ENCODE measurements around the gene PHACTR1. TPM values are rescaled to one million over a fixed set of nuclear protein-coding genes. Genes with fewer than 3 reads are reported as not detected.

The PHACTR1 gene
- total RNA-seq, 1 experiment from 2014 or later, result 5.2 TPM

DNA sequence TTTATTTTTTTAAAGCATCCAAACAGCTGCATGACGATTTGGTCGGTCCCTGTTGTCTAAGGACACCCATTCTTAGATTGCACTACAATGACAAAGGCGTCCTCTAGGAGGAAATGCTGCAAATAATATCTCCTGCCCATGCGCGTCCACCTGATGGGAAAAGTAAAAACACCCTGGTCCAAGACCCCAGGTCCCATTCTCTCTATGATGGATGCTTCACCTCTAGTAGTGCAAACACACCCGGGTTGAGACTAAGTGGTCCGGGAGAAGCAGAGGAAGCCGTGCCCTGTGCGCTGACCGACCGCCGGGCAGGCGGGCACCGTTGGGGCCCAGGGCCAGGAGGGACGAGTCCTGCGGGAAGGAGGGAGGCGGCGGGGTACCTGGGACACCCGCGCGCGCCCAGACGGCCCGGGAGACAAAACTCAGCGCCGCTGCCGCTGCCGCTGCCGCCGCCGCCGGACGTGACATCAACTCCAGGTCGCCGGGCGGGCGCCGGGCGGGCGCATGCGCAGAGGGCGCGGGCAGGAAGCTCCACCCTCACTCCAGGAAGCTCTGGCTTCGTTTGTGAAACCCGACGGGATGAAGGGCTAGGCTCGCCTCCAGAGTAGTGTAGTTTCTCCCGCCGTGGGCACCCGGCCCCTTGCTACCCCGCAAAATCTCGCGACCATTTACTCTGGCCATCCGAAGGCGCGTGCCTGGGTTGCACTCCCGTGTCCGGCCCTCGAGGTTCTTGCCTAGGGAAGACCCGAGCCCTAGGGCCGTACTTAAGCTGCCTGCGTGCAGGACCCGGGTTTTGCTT is 611.7 kb downstream of the PHACTR1 start, which contains the start of gene TBC1D7:
TSS of gene TBC1D7 (minus strand) at position 462 of the 799 bp plus-strand sequence. CDS start 1,639 bp downstream, outside the sequence.
- H3K9me2 ChIP-seq (replicated peaks; ENCODE audit: insufficient read depth, low read length), result no peaks in the 10 kb centered on the region
- H3K9ac ChIP-seq (ENCODE audit: low read length), result peak within 1 kb of the TSS; percentile 86
- peak within 1 kb of the TSS; percentile 98 for H3K4me2 ChIP-seq (ENCODE audit: low read depth, low read length, poor library complexity, severe bottlenecking)
- H3K27ac ChIP-seq (ENCODE audit: low read length), result peak within 1 kb of the TSS; percentile 34; the same call in 1 of the 2 replicates
- H3K36me3 ChIP-seq (ENCODE audit: insufficient read depth, low read length), result peaks cover 4% of the 10 kb centered on the region; the same call in 1 of the 2 replicates
- DNase-seq, result peak; percentile 95
- no peaks in the 10 kb centered on the region for H4K20me1 ChIP-seq (ENCODE audit: insufficient read depth, low read depth, low read length)
- no peaks in the 10 kb centered on the region for H3K27me3 ChIP-seq (ENCODE audit: low read length)
- no peaks in the 10 kb centered on the region for H3K9me3 ChIP-seq (ENCODE audit: low read length)
- peaks cover 21% of the 10 kb centered on the region for H3K79me2 ChIP-seq (ENCODE audit: low read length)
- peak within 1 kb of the TSS; percentile 99 for H3K4me3 ChIP-seq (ENCODE audit: low read length)
- H2AFZ ChIP-seq (ENCODE audit: low read length), result peak within 1 kb of the TSS; percentile 80
- peaks cover 24% of the 10 kb centered on the region for H3K4me1 ChIP-seq (ENCODE audit: low read length)

DNA sequence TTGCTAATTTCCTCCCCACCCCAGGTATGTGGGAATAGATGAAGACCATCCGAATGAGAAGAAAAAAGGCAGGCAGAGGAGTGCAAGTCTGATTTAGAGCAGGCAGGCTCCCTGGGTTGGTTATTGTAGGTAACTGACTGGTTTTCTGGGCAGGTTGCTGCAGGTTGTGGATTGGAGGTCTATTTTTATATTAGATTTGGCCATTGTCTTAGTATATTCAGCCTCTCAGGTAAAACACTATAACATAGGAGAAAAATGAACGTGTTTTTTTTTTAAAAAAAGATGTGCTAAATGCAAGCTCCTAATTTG is 612.3 kb downstream of the PHACTR1 start:
- no peak for DNase-seq
- Histone ChIP-seq H3K79me2 (ENCODE audit: low read length) (peaks cover 21% of the 10 kb centered on the region), H3K9me3 (ENCODE audit: low read length) (no peaks in the 10 kb centered on the region), H3K9ac (ENCODE audit: low read length) (peak overlapping the region; percentile 86), H3K27me3 (ENCODE audit: low read length) (no peaks in the 10 kb centered on the region), H2AFZ (ENCODE audit: low read length) (peak overlapping the region; percentile 72), H3K4me3 (ENCODE audit: low read length) (peak overlapping the region; percentile 99), H3K27ac (ENCODE audit: low read length) (no peak overlapping the region), H4K20me1 (ENCODE audit: insufficient read depth, low read depth, low read length) (no peaks in the 10 kb centered on the region), H3K4me2 (ENCODE audit: low read depth, low read length, poor library complexity, severe bottlenecking) (peak overlapping the region; percentile 98), H3K36me3 (ENCODE audit: insufficient read depth, low read length) (peaks cover 4% of the 10 kb centered on the region; the same call in 1 of the 2 replicates), H3K9me2 (replicated peaks; ENCODE audit: insufficient read depth, low read length) (no peaks in the 10 kb centered on the region), H3K4me1 (ENCODE audit: low read length) (peaks cover 24% of the 10 kb centered on the region)

- peak; percentile 79 for DNase-seq
- H3K4me2 ChIP-seq (ENCODE audit: low read depth, low read length, poor library complexity, severe bottlenecking), result no peak overlapping the region
- no peak overlapping the region for H3K9ac ChIP-seq (ENCODE audit: low read length)
These were observed 615.2 kb downstream of the PHACTR1 start for GRCh38 chr6:13331516-13332348.

DNA sequence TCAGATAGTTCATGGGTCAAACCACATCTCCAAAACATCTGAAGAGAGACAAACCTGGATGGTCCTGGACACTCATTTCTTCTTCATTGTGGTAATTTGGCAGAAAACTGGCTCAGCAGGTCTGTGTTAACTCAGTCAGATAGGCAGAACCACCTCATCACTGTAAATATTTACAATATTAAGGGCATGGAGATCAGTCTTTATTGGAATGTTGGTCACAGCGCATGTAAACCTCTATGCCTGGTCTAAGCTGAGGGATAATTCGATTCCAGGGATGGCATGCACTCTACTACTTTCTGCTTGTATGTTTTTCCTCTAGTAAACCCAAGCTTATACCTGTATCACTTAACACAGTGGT is 615.8 kb downstream of the PHACTR1 start:
- H3K9me3 ChIP-seq (ENCODE audit: low read length), result no peaks in the 10 kb centered on the region

More at GRCh38 chr6:13331516-13332348, 615.2 kb downstream of the PHACTR1 start:
- Histone ChIP-seq H3K4me3 (ENCODE audit: low read length) (no peak overlapping the region), H3K4me1 (ENCODE audit: low read length) (peaks cover 25% of the 10 kb centered on the region), H2AFZ (ENCODE audit: low read length) (no peak overlapping the region), H3K36me3 (ENCODE audit: insufficient read depth, low read length) (no peaks in the 10 kb centered on the region), H3K27ac (ENCODE audit: low read length) (no peak overlapping the region), H3K27me3 (ENCODE audit: low read length) (no peaks in the 10 kb centered on the region), H3K9me2 (replicated peaks; ENCODE audit: insufficient read depth, low read length) (no peaks in the 10 kb centered on the region), H4K20me1 (ENCODE audit: insufficient read depth, low read depth, low read length) (no peaks in the 10 kb centered on the region), H3K9me3 (ENCODE audit: low read length) (no peaks in the 10 kb centered on the region), H3K79me2 (ENCODE audit: low read length) (peaks cover 12% of the 10 kb centered on the region)

DNA sequence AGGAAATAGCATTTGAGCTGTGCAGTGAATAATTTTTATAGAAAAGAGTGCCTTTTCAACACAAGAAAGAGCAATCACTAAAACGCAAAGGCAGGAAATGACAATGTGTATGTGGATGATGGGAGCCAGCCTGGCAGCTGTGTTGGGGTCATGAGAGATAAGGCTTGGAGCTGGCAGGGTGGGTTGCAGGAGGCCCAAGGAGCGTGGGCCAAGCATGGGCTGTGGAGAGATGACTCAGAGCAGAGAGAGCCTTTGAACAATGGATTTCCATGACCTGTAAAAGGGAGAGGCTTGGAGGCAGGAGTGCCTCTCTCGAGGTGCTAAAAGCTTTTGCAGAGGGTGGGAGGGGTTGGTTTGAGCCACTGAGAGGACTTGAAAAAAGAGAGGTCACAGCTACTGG is 618.4 kb downstream of the PHACTR1 start:
- no peaks in the 10 kb centered on the region for H3K9me2 ChIP-seq (replicated peaks; ENCODE audit: insufficient read depth, low read length)
- no peaks in the 10 kb centered on the region for H3K9me3 ChIP-seq (ENCODE audit: low read length)
- H3K4me2 ChIP-seq (ENCODE audit: low read depth, low read length, poor library complexity, severe bottlenecking), result no peak overlapping the region
- no peak overlapping the region for H3K4me3 ChIP-seq (ENCODE audit: low read length)
- no peaks in the 10 kb centered on the region for H3K36me3 ChIP-seq (ENCODE audit: insufficient read depth, low read length)
- H3K27ac ChIP-seq (ENCODE audit: low read length), result no peak overlapping the region
- H3K27me3 ChIP-seq (ENCODE audit: low read length), result no peaks in the 10 kb centered on the region
- DNase-seq, result no peak
- peaks cover 16% of the 10 kb centered on the region for H3K4me1 ChIP-seq (ENCODE audit: low read length)
- no peak overlapping the region for H2AFZ ChIP-seq (ENCODE audit: low read length)
- no peak overlapping the region for H3K9ac ChIP-seq (ENCODE audit: low read length)
- H4K20me1 ChIP-seq (ENCODE audit: insufficient read depth, low read depth, low read length), result no peaks in the 10 kb centered on the region
- H3K79me2 ChIP-seq (ENCODE audit: low read length), result no peaks in the 10 kb centered on the region

More for the DNA sequence above, 615.8 kb downstream of the PHACTR1 start:
- H3K4me2 ChIP-seq (ENCODE audit: low read depth, low read length, poor library complexity, severe bottlenecking), result no peak overlapping the region
- peaks cover 19% of the 10 kb centered on the region for H3K4me1 ChIP-seq (ENCODE audit: low read length)
- H3K9ac ChIP-seq (ENCODE audit: low read length), result no peak overlapping the region
- no peaks in the 10 kb centered on the region for H3K36me3 ChIP-seq (ENCODE audit: insufficient read depth, low read length)
- H4K20me1 ChIP-seq (ENCODE audit: insufficient read depth, low read depth, low read length), result no peaks in the 10 kb centered on the region
- H3K27me3 ChIP-seq (ENCODE audit: low read length), result no peaks in the 10 kb centered on the region
- H2AFZ ChIP-seq (ENCODE audit: low read length), result no peak overlapping the region
- no peak for DNase-seq
- H3K79me2 ChIP-seq (ENCODE audit: low read length), result peaks cover 6% of the 10 kb centered on the region
- no peak overlapping the region for H3K27ac ChIP-seq (ENCODE audit: low read length)
- H3K9me2 ChIP-seq (replicated peaks; ENCODE audit: insufficient read depth, low read length), result no peaks in the 10 kb centered on the region
- no peak overlapping the region for H3K4me3 ChIP-seq (ENCODE audit: low read length)

GRCh38 chr6:13336553-13336952 is 620.0 kb downstream of the PHACTR1 start:
- no peaks in the 10 kb centered on the region for H3K9me3 ChIP-seq (ENCODE audit: low read length)
- H3K9me2 ChIP-seq (replicated peaks; ENCODE audit: insufficient read depth, low read length), result no peaks in the 10 kb centered on the region
- H3K4me3 ChIP-seq (ENCODE audit: low read length), result no peak overlapping the region
- H3K4me2 ChIP-seq (ENCODE audit: low read depth, low read length, poor library complexity, severe bottlenecking), result no peak overlapping the region
- no peak overlapping the region for H3K27ac ChIP-seq (ENCODE audit: low read length)
- no peaks in the 10 kb centered on the region for H3K79me2 ChIP-seq (ENCODE audit: low read length)
- H4K20me1 ChIP-seq (ENCODE audit: insufficient read depth, low read depth, low read length), result no peaks in the 10 kb centered on the region
- H3K4me1 ChIP-seq (ENCODE audit: low read length), result peaks cover 27% of the 10 kb centered on the region
- peak; percentile 89 for DNase-seq
- H3K27me3 ChIP-seq (ENCODE audit: low read length), result no peaks in the 10 kb centered on the region
- no peak overlapping the region for H3K9ac ChIP-seq (ENCODE audit: low read length)
- 0 out of 2 replicates have a peak overlapping the region, but pooled peaks have one; percentile 66 for H2AFZ ChIP-seq (ENCODE audit: low read length)
- no peaks in the 10 kb centered on the region for H3K36me3 ChIP-seq (ENCODE audit: insufficient read depth, low read length)

GRCh38 chr6:13338038-13338437 is 621.5 kb downstream of the PHACTR1 start:
- Histone ChIP-seq H3K9ac (ENCODE audit: low read length) (no peak overlapping the region), H3K4me1 (ENCODE audit: low read length) (peaks cover 32% of the 10 kb centered on the region), H3K4me3 (ENCODE audit: low read length) (no peak overlapping the region), H3K4me2 (ENCODE audit: low read depth, low read length, poor library complexity, severe bottlenecking) (peak overlapping the region; percentile 6), H4K20me1 (ENCODE audit: insufficient read depth, low read depth, low read length) (no peaks in the 10 kb centered on the region), H2AFZ (ENCODE audit: low read length) (no peak overlapping the region), H3K9me2 (replicated peaks; ENCODE audit: insufficient read depth, low read length) (no peaks in the 10 kb centered on the region), H3K27me3 (ENCODE audit: low read length) (no peaks in the 10 kb centered on the region), H3K9me3 (ENCODE audit: low read length) (no peaks in the 10 kb centered on the region), H3K79me2 (ENCODE audit: low read length) (no peaks in the 10 kb centered on the region), H3K27ac (ENCODE audit: low read length) (no peak overlapping the region), H3K36me3 (ENCODE audit: insufficient read depth, low read length) (no peaks in the 10 kb centered on the region)
- peak; percentile 45 for DNase-seq
